Measurements from ENCODE around the gene PI4KA. TPM values are rescaled to one million over a fixed set of nuclear protein-coding genes. Genes with fewer than 3 reads are reported as not detected.
A peak's percentile ranks its signal among the peaks of the same experiment; 100 is the strongest.

Gene PI4KA
- total and polyA plus RNA-seq, 2 of the 13 experiments (the other 11 are each of a cell fraction or from before 2014, with no cell fraction given): 27.4 to 56.4 TPM

DNA sequence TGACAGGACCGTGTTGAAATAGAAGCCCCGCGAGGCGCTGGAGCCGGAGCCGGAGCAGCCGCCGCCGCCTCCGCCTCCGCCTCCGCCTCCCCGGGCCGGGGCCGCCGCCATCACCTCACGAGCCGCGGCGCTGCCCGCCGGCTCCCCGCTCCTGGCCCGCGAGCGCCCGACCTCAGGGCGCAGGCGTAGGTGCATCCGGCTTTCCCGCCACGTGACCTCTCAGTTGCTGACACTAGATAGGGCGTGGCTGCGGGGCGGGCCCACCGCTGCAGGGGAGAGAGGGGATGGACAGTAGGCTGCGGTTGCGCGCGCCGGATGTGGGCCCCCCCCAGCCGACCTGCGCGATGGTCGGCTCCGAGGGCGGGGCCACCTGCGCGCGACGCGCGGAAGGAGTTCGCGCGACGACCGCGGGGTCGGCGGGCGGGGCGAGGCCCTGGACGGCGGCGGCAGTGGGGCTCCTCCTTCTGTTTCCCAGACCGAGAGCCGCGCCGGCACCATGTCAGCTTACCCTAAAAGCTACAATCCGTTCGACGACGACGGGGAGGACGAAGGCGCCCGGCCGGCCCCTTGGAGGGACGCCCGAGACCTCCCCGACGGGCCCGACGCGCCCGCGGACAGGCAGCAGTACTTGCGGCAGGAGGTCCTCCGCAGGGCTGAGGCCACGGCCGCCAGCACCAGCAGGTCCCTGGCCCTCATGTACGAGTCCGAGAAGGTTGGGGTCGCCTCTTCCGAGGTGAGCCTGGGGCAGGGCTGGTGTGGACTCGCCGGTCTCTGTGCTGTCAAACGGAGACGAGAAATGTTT, at the start of gene PI4KA, which contains the start of gene SNAP29 (continued):
- TF ChIP-seq SP5 (CRISPR knock-in tag; IDR thresholded peaks at IDR 0.05; ENCODE audit: borderline replicate concordance, low read depth) (peak; percentile 72), ARNT2 (CRISPR knock-in tag; IDR thresholded peaks at IDR 0.05; ENCODE audit: low read depth) (peak; percentile 68; the same call in 1 of the 2 replicates), ELF4 (CRISPR knock-in tag; IDR thresholded peaks at IDR 0.05; ENCODE audit: borderline replicate concordance) (no peak), HNF4G (IDR thresholded peaks at IDR 0.05; ENCODE audit: borderline replicate concordance, low read depth, low read length) (peak; percentile 44; the same call in 1 of the 2 replicates), HNF4G (CRISPR knock-in tag; IDR thresholded peaks at IDR 0.05; ENCODE audit: borderline replicate concordance, low read depth) (peak; percentile 18; the same call in 1 of the 2 replicates), SIX4 (CRISPR knock-in tag; IDR thresholded peaks at IDR 0.05) (peak; percentile 33; the same call in 1 of the 2 replicates), KLF13 (CRISPR knock-in tag; IDR thresholded peaks at IDR 0.05) (0 out of 2 replicates have a peak, but pooled peaks have one; percentile 25), ZNF550 (CRISPR knock-in tag; IDR thresholded peaks at IDR 0.05; ENCODE audit: borderline replicate concordance) (0 out of 2 replicates have a peak, but pooled peaks have one; percentile 78), ZNF501 (CRISPR knock-in tag; IDR thresholded peaks at IDR 0.05) (peak; percentile 87), ELK4 (CRISPR knock-in tag; IDR thresholded peaks at IDR 0.05; ENCODE audit: borderline replicate concordance) (peak; percentile 95; the same call in 1 of the 2 replicates), MAF1 (CRISPR knock-in tag; IDR thresholded peaks at IDR 0.05; ENCODE audit: borderline replicate concordance) (no peak), KLF12 (CRISPR knock-in tag; IDR thresholded peaks at IDR 0.05; ENCODE audit: borderline replicate concordance) (peak; percentile 98; the same call in 1 of the 2 replicates), SALL1 (CRISPR knock-in tag; IDR thresholded peaks at IDR 0.05) (peak; percentile 65), KLF16 (CRISPR knock-in tag; IDR thresholded peaks at IDR 0.05) (0 out of 4 replicates have a peak, but pooled peaks of 1 of the 2 experiments have one; percentile 18), ZSCAN31 (CRISPR knock-in tag; IDR thresholded peaks at IDR 0.05; ENCODE audit: low read depth) (peak; percentile 94), ZNF546 (CRISPR knock-in tag; conservative IDR thresholded peaks at IDR 0.05) (peak; percentile 61), ZFP90 (CRISPR knock-in tag; IDR thresholded peaks at IDR 0.05; ENCODE audit: borderline replicate concordance) (peak; percentile 7; the same call in 1 of the 2 replicates), ZNF12 (CRISPR knock-in tag; IDR thresholded peaks at IDR 0.05) (peak; percentile 37; the same call in 1 of the 2 replicates), FOXA1 (IDR thresholded peaks at IDR 0.05) (no peak), FOXA1 (CRISPR knock-in tag; IDR thresholded peaks at IDR 0.05) (peak; percentile 66), ZNF709 (CRISPR knock-in tag; IDR thresholded peaks at IDR 0.05) (peak; percentile 68; the same call in 1 of the 2 replicates), ZNF768 (CRISPR knock-in tag; IDR thresholded peaks at IDR 0.05) (peak; percentile 43; the same call in 1 of the 2 replicates)
- TF ChIP-seq, protein P1, sequence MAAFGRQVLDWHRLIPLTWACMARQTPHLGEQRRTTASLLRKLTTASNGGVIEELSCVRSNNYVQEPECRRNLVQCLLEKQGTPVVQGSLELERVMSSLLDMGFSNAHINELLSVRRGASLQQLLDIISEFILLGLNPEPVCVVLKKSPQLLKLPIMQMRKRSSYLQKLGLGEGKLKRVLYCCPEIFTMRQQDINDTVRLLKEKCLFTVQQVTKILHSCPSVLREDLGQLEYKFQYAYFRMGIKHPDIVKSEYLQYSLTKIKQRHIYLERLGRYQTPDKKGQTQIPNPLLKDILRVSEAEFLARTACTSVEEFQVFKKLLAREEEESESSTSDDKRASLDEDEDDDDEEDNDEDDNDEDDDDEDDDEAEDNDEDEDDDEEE (CRISPR knock-in tag; IDR thresholded peaks at IDR 0.05): peak; percentile 12; the same call in 1 of the 2 replicates
- TF ChIP-seq, protein P2, sequence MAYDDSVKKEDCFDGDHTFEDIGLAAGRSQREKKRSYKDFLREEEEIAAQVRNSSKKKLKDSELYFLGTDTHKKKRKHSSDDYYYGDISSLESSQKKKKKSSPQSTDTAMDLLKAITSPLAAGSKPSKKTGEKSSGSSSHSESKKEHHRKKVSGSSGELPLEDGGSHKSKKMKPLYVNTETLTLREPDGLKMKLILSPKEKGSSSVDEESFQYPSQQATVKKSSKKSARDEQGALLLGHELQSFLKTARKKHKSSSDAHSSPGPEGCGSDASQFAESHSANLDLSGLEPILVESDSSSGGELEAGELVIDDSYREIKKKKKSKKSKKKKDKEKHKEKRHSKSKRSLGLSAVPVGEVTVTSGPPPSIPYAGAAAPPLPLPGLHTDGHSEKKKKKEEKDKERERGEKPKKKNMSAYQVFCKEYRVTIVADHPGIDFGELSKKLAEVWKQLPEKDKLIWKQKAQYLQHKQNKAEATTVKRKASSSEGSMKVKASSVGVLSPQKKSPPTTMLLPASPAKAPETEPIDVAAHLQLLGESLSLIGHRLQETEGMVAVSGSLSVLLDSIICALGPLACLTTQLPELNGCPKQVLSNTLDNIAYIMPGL (CRISPR knock-in tag; IDR thresholded peaks at IDR 0.05; ENCODE audit: borderline replicate concordance in 1 of 2, low read depth in 1 of 2): peak; percentile 64 to 87; a peak in 3 of 4 replicates

Measured in HepG2 (cell line).